HCT116 (cell line): Measurements from ENCODE around the gene RMI1. TPM values are rescaled to one million over a fixed set of nuclear protein-coding genes. Genes with fewer than 3 reads are reported as not detected.

ENCODE experiments used
- ATAC-seq: fragments of 200-7000 bp; cut with Tn5 transposase; 2 replicates; pipeline ENCODE4 v1.9.1; 2020; ENCODE audit warnings: mild to moderate bottlenecking, moderate library complexity
- BruUV-seq: library from RNA; stranded (reverse); fragments of 400-500 nt; replicated peaks from 2 replicates; lab custom pipeline; 2021; lab: Mats Ljungman, UMichigan
- CTCF ChIA-PET: fragments of 300-600 bp; sonication (Branson Sonifier 250); formaldehyde crosslinking; loops from one replicate; lab custom pipeline; 2021; ENCODE audit warnings: antibody characterized with exemption; lab: Charles Lee
- POLR2A ChIA-PET: fragments of 300-600, 350-600 bp; sonication (Branson Sonifier 250); formaldehyde crosslinking; loops from one replicate; lab custom pipeline; 2021; ENCODE audit warnings: antibody characterized with exemption; lab: Charles Lee
- RAD21 ChIA-PET, 2 experiments: fragments of 300-600 bp; sonication (Branson Sonifier 250); formaldehyde crosslinking; loops; one replicate each; lab custom pipeline; 2023; ENCODE audit warnings: low total read pairs in 2 of 2; ENCODE audit not compliant: uncharacterized antibody in 2 of 2, unreplicated experiment in 2 of 2, low non-redundant PET in 1 of 2; lab: Charles Lee
- DNase-seq: peaks from one replicate; pipeline ENCODE4 v3.0.0-alpha.2; 2010; ENCODE audit warnings: low read depth, low spot score
- H2AFZ ChIP-seq: fragments of 200-600 bp; shearing (Covaris generic), sonication (generic); 2 replicates; pipeline ENCODE4 v1.6.1; 2017; ENCODE audit warnings: low read depth, mixed run types, mixed read lengths, antibody characterized with exemption, low read length; ENCODE audit not compliant: poor library complexity, severe bottlenecking
- H3K27ac ChIP-seq: 2 replicates; pipeline ENCODE4 v1.5.1; 2012; ENCODE audit warnings: low read depth, low read length
- H3K27me3 ChIP-seq: fragments of 200-600 bp; sonication (generic); 2 replicates; pipeline ENCODE4 v1.6.1; 2016; ENCODE audit warnings: mixed run types, low read length, mixed read lengths; ENCODE audit not compliant: insufficient read depth
- H3K36me3 ChIP-seq, 2 experiments: fragments of 200-500 bp in 1 of 2; fragments of 200-600 bp in 1 of 2; sonication (Bioruptor generic) in 1 of 2; sonication (generic) in 1 of 2; 2 replicates each; pipeline versions ENCODE4 v1.5.1 to v1.6.1; 2014 to 2016; ENCODE audit warnings: low read length in 2 of 2, inconsistent platforms in 1 of 2, mixed read lengths in 1 of 2, mixed run types in 1 of 2; ENCODE audit not compliant: insufficient read depth in 2 of 2, control insufficient read depth in 1 of 2
- H3K4me1 ChIP-seq, 2 experiments: fragments of 200-600 bp in 1 of 2; sonication (generic) in 1 of 2; 2 replicates each; pipeline versions ENCODE4 v1.5.1 to v1.6.1; 2012 to 2017; ENCODE audit warnings: low read length in 2 of 2, inconsistent platforms in 1 of 2, mild to moderate bottlenecking in 1 of 2, mixed read lengths in 1 of 2, mixed run types in 1 of 2, moderate library complexity in 1 of 2; ENCODE audit not compliant: insufficient read depth in 2 of 2, control insufficient read depth in 1 of 2
- H3K4me2 ChIP-seq: fragments of 200-600 bp; sonication (generic); 2 replicates; pipeline ENCODE4 v1.6.1; 2017; ENCODE audit warnings: mixed run types, low read length, mixed read lengths
- H3K4me3 ChIP-seq, 2 experiments: fragments of 200-600 bp in 1 of 2; sonication (generic) in 1 of 2; replicated peaks in 1 of 2; 2 replicates each; pipeline ENCODE4 v1.5.1; 2011 to 2016; ENCODE audit warnings: low read length in 2 of 2, control low read depth in 1 of 2, low read depth in 1 of 2, mild to moderate bottlenecking in 1 of 2, mixed read lengths in 1 of 2, mixed run types in 1 of 2
- H3K79me2 ChIP-seq: fragments of 200-600 bp; sonication (generic); 2 replicates; pipeline ENCODE4 v1.6.1; 2017; ENCODE audit warnings: mild to moderate bottlenecking, mixed run types, low read length, moderate library complexity, mixed read lengths; ENCODE audit not compliant: insufficient read depth
- H3K9ac ChIP-seq: fragments of 200-600 bp; sonication (generic); 2 replicates; pipeline ENCODE4 v1.6.1; 2016; ENCODE audit warnings: low read length, mixed read lengths
- H3K9me2 ChIP-seq: fragments of 200-600 bp; sonication (generic), shearing (Covaris generic); 2 replicates; pipeline ENCODE4 v1.6.1; 2017; ENCODE audit warnings: mixed run types, mild to moderate bottlenecking, moderate library complexity; ENCODE audit not compliant: insufficient read depth
- H3K9me3 ChIP-seq, 2 experiments: fragments of 200-500 bp in 1 of 2; fragments of 200-600 bp in 1 of 2; sonication (Bioruptor generic) in 1 of 2; sonication (generic) in 1 of 2; 2 replicates each; pipeline ENCODE4 v1.6.1; 2014 to 2017; ENCODE audit warnings: low read length in 2 of 2, mixed read lengths in 2 of 2, inconsistent platforms in 1 of 2, low read depth in 1 of 2, mild to moderate bottlenecking in 1 of 2, mixed run types in 1 of 2, moderate library complexity in 1 of 2; ENCODE audit not compliant: control insufficient read depth in 1 of 2, insufficient read depth in 1 of 2
- H4K20me1 ChIP-seq: fragments of 200-600 bp; sonication (generic), shearing (Covaris generic); 2 replicates; pipeline ENCODE4 v1.6.1; 2017; ENCODE audit warnings: mixed run types, mild to moderate bottlenecking, moderate library complexity; ENCODE audit not compliant: insufficient read depth
- ATF3 ChIP-seq: IDR thresholded peaks from 2 replicates; pipeline ENCODE4 v1.6.1; 2012
- CTCF ChIP-seq, 3 experiments: fragments of 200-600 bp in 1 of 3; sonication (generic) in 1 of 3; IDR thresholded peaks in 2 of 3; conservative IDR thresholded peaks in 1 of 3; 2 replicates each; pipeline ENCODE4 v1.5.1; 2012 to 2017; ENCODE audit warnings: low read depth in 2 of 3, low read length in 2 of 3, antibody characterized with exemption in 1 of 3, borderline replicate concordance in 1 of 3, control low read depth in 1 of 3, mild to moderate bottlenecking in 1 of 3, mixed read lengths in 1 of 3, mixed run types in 1 of 3, moderate library complexity in 1 of 3; ENCODE audit not compliant: insufficient read depth in 1 of 3
- EGR1 ChIP-seq: IDR thresholded peaks from 2 replicates; pipeline ENCODE4 v1.6.1; 2012; ENCODE audit warnings: low read depth
- EZH2 ChIP-seq: fragments of 200-600 bp; sonication (generic); IDR thresholded peaks from 2 replicates; pipeline ENCODE4 v1.6.1; 2017; ENCODE audit warnings: antibody characterized with exemption, mixed run types
- MAX ChIP-seq: IDR thresholded peaks from 2 replicates; pipeline ENCODE4 v1.6.1; 2012
- POLR2AphosphoS5 ChIP-seq: IDR thresholded peaks from 2 replicates; pipeline ENCODE4 v1.6.1; 2011; ENCODE audit warnings: mild to moderate bottlenecking, low read depth, low read length, moderate library complexity
- RAD21 ChIP-seq: IDR thresholded peaks from 2 replicates; pipeline ENCODE4 v1.6.1; 2012; ENCODE audit warnings: low read depth, mild to moderate bottlenecking
- TCF7L2 ChIP-seq: IDR thresholded peaks from 2 replicates; pipeline ENCODE4 v1.7.0; 2011; ENCODE audit warnings: borderline replicate concordance, inconsistent platforms; ENCODE audit not compliant: insufficient read depth, insufficient read length; ENCODE audit errors: extremely low read depth
- YY1 ChIP-seq: IDR thresholded peaks from 2 replicates; pipeline ENCODE4 v1.6.1; 2011; ENCODE audit warnings: low read length, low read depth, moderate library complexity, mild to moderate bottlenecking; ENCODE audit not compliant: insufficient replicate concordance; ENCODE audit errors: extremely low read depth
- ZBTB33 ChIP-seq: IDR thresholded peaks from 2 replicates; pipeline ENCODE4 v1.6.1; 2011; ENCODE audit warnings: mild to moderate bottlenecking, low read length, moderate library complexity; ENCODE audit not compliant: insufficient replicate concordance; ENCODE audit errors: extremely low read depth
- ZFX ChIP-seq: fragments of 450-650 bp; IDR thresholded peaks from 2 replicates; pipeline ENCODE4 v1.6.1; 2017
- ZNF274 ChIP-seq: fragments of 200-500 bp; sonication (Bioruptor generic); IDR thresholded peaks from 2 replicates; pipeline ENCODE4 v1.6.1; 2014; ENCODE audit warnings: mild to moderate bottlenecking, low read depth, low read length, inconsistent platforms
- intact Hi-C: fragments of 100-400 bp; cut with micrococcal nuclease; formaldehyde crosslinking; loops from 2 replicates; pipeline ENCODE4 v1.10.0; 2022
- total RNA-seq: library from RNA; stranded (reverse); gene quantifications from one replicate; pipeline ENCODE4 v1.2.1, GENCODE V29; 2021; ENCODE audit not compliant: unreplicated experiment

RMI1 gene
- total RNA-seq, 1 experiment from 2014 or later, result 26.8 TPM

- H3K36me3 ChIP-seq, result peaks cover 38 to 51% of the 10 kb centered on the region in 2 experiments
- peaks cover 96% of the 10 kb centered on the region for H3K79me2 ChIP-seq
- H4K20me1 ChIP-seq, result peaks cover 51% of the 10 kb centered on the region
- H3K4me3 ChIP-seq, result peak overlapping the region; percentile 77 to 94
- no peak overlapping the region for H2AFZ ChIP-seq
- peak overlapping the region; percentile 100 for H3K9ac ChIP-seq
- TSS peak; percentile 36 for BruUV-seq
- peak; percentile 49 for ATAC-seq
- peaks cover 4 to 19% of the 10 kb centered on the region in 2 experiments; a peak in 3 of 4 replicates for H3K4me1 ChIP-seq
- intact Hi-C loops, result no loop called here
- ChIA-PET RAD21 (no interaction called here), CTCF (no interaction called here), POLR2A (interaction anchor here (1.4 to 2.1 kb wide), 5 partner anchors 9 to 299 kb away, joined by 3 to 10 read pairs (median 5); no protein-coding TSS in a partner anchor)
- no peaks in the 10 kb centered on the region for H3K9me3 ChIP-seq
- no peaks in the 10 kb centered on the region for H3K27me3 ChIP-seq
- DNase-seq, result no peak
- peak overlapping the region; percentile 96 for H3K27ac ChIP-seq
- TF ChIP-seq EZH2, result no peak
- TF ChIP-seq ATF3, result no peak
- TF ChIP-seq TCF7L2, result peak; percentile 81
- peak; percentile 86 for TF ChIP-seq MAX
- no peak for TF ChIP-seq ZFX
- TF ChIP-seq ZNF274, result no peak
- 0 out of 2 replicates have a peak, but pooled peaks have one; percentile 6 for TF ChIP-seq EGR1
- peak; percentile 92 for TF ChIP-seq YY1
- peak; percentile 79 for TF ChIP-seq POLR2AphosphoS5
- no peak for TF ChIP-seq RAD21
- no peak for TF ChIP-seq ZBTB33
- TF ChIP-seq CTCF (IDR thresholded peaks at IDR 0.05 in 2 of 3, conservative IDR thresholded peaks at IDR 0.05 in 1 of 3; ENCODE audit: borderline replicate concordance in 1 of 3, insufficient read depth in 1 of 3, low read depth in 2 of 3, low read length in 2 of 3), result no peak
- no peaks in the 10 kb centered on the region for H3K9me2 ChIP-seq
- peak overlapping the region; percentile 81 for H3K4me2 ChIP-seq
Measured at GRCh38 chr9:83978992-83979811, 1.4 kb upstream of the RMI1 start.
